ENCODE results near the gene LEMD2. TPM values are rescaled to one million over a fixed set of nuclear protein-coding genes. Genes with fewer than 3 reads are reported as not detected.

The LEMD2 gene
- total RNA-seq, 6 experiments from 2014 or later = 17.8 to 28.0 (median 21.8) TPM

DNA sequence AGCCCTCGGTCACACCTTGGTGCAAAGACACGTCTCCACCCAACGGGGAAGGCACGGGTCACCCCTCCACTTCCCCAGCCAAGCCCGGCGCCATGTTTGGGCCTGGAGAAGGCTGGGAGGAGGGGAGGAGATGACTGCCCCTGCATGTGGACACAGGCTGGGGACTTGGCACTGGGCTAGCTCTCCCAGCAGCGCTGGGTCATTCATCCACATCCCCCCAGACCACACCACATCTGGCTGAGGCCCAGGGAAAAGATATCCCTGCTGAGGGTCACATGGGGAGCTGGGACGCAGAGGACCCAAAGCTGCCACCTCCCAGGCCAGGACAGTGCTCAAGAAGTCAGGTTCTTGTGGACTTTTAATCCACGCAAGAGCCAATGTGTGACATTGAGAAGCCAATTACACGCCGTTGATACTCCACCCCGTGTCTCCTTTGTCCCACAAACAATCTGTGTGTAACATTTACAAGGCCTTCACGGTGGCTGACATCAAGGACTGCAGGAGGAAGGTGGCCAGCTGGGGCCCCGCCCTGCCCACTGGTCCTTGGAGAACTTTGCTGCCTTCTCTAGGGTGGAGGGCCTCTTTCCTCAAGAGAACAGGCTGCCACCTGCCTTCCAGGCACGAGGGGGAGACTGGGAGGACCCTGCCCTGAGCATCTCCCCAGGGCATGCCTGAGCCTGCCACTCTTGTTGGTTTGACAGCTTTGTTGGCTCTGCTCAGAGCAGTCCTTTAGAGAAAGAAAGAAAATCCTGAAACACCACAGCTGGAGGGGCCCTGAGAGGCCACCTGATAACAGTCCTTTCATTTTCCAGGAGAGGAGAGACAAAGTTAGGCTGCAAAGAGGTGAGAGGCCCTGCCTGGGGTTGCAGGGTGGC lies 36.9 kb downstream of the LEMD2 start:
- no peaks in the 10 kb centered on the region for H3K36me3 ChIP-seq
- WGBS (ENCODE audit: insufficient coverage, low coverage, low lambda C conversion rate, missing lambda C conversion rate) = 90% methylated on average over 2 of the region's 15 CpGs
- H3K27ac ChIP-seq = no peak overlapping the region
- DNase-seq = no peak
- no peaks in the 10 kb centered on the region for H3K9me3 ChIP-seq
- intact Hi-C loops (cut with DNase I) = no loop called here
- TF ChIP-seq POLR2A (IDR thresholded peaks at IDR 0.05) (no peak), CTCF (IDR thresholded peaks at IDR 0.05) (no peak)
- ATAC-seq = no peak
- H3K4me1 ChIP-seq = peaks cover 0 to 17% (median 4%) of the 10 kb centered on the region in 4 donors
- no peak overlapping the region for H3K4me3 ChIP-seq
- H3K27me3 ChIP-seq = no peaks in the 10 kb centered on the region

DNA sequence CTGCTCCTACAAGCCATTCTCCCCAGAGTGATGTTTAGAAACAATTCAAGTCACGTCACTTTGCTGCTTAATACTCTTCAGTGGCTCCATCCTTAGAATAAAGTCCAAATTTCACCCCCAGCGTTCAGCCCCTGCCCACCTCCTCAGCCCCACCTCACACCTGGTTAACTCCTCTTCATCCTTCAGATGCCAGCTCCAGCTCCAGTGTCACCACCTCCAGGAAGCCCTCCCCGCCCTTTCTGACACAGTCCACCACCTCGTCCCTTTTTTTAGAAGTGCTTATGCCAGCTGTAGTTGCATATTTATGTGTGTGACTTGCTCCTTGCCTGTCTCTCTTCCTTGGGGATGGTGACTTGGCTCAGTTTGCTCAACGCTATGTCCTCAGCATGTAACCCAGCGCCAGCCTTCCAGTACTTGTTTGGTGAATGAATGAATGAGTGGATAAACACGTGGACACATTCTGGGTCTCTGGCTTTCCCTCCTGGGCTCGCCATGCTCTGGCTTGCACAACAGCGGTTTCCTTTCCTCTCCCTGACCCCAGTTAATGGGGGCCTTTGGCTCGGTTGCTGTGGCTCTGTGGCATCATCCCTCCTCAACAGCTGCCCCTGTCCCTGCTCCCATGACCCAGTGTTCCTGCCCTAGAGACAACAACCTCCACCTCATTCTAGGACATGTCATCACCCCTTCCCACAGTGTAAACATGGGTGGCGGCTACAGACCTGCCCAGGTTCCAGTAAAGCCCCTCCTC lies 38.5 kb downstream of the LEMD2 start:
- intact Hi-C loops (cut with DNase I) = no loop called here
- Histone ChIP-seq H3K27me3 (no peaks in the 10 kb centered on the region), H3K4me1 (peaks cover 0 to 30% (median 5%) of the 10 kb centered on the region in 4 donors), H3K27ac (peak overlapping the region in 1 of 3 donors; percentile 53), H3K36me3 (no peaks in the 10 kb centered on the region), H3K9me3 (no peaks in the 10 kb centered on the region), H3K4me3 (no peak overlapping the region)
- 25% methylated on average over 8 of the region's 11 CpGs for WGBS (ENCODE audit: insufficient coverage, low coverage, low lambda C conversion rate, missing lambda C conversion rate)
- peak; percentile 56 to 75 (median 62) for ATAC-seq
- peak; percentile 65 to 83 (median 71) for DNase-seq
- TF ChIP-seq CTCF (IDR thresholded peaks at IDR 0.05) (no peak), POLR2A (IDR thresholded peaks at IDR 0.05) (no peak)

DNA sequence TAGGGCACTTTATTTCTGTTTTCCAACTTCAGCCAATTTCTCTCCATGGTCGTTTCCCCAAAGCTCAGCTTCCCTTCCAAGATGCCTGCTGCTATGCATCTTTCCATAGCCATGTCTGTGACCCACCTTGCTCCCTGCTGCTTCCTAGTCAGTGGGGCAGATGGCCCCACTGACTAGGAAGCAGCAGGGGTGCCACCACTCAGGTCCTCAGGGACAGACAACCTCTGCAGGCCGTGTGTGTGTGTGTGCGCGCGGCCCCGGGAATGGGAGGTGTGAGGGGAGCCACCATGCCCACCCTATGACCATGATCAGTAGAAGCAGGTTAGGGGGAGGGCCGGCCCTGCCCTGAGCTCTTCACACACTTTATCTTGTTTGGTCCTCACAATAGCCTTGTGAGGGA lies 39.5 kb downstream of the LEMD2 start:
- TF ChIP-seq POLR2A (IDR thresholded peaks at IDR 0.05) (no peak), CTCF (IDR thresholded peaks at IDR 0.05) (no peak)
- no peak for ATAC-seq
- Histone ChIP-seq H3K4me3 (no peak overlapping the region), H3K27me3 (no peaks in the 10 kb centered on the region), H3K36me3 (no peaks in the 10 kb centered on the region), H3K4me1 (peaks cover 0 to 40% (median 10%) of the 10 kb centered on the region in 4 donors), H3K27ac (no peak overlapping the region), H3K9me3 (no peaks in the 10 kb centered on the region)
- intact Hi-C loops (cut with DNase I) = no loop called here
- WGBS (ENCODE audit: insufficient coverage, low coverage, low lambda C conversion rate, missing lambda C conversion rate) = 50% methylated on average over 1 of the region's 7 CpGs
- DNase-seq = no peak

DNA sequence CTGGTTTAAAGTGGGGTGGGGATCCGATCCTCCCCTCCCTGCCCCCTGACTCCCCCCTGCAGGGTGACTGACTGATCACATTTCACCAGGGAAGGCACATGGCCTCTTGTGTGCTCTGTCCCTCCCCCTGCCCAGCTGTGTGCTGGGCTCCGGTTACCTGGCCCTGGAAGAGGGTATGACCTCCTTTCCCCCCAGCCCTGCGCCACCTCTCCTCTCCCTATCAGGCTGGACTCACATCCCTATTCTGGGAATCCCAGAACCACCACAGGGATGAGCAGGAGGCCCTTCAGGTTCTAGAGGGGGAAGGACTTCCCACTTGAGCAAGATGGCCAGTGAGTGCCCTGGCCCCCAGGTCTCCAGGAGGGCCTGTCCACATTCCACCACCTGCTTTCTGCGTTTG lies 40.1 kb downstream of the LEMD2 start:
- Histone ChIP-seq H3K9me3 (no peaks in the 10 kb centered on the region), H3K27ac (no peak overlapping the region), H3K4me1 (peaks cover 0 to 45% (median 12%) of the 10 kb centered on the region in 4 donors), H3K27me3 (no peaks in the 10 kb centered on the region), H3K4me3 (no peak overlapping the region), H3K36me3 (no peaks in the 10 kb centered on the region)
- intact Hi-C loops (cut with DNase I) = no loop called here
- 69% methylated on average over 2 of the region's 4 CpGs for WGBS (ENCODE audit: insufficient coverage, low coverage, low lambda C conversion rate, missing lambda C conversion rate)
- no peak for ATAC-seq
- DNase-seq = no peak
- TF ChIP-seq POLR2A (IDR thresholded peaks at IDR 0.05) (no peak), CTCF (IDR thresholded peaks at IDR 0.05) (no peak)
